ENCODE data around the gene COPB1.
A peak's percentile ranks its signal among the peaks of the same experiment; 100 is the strongest.

The COPB1 gene

GRCh38 chr11:14518820-14519219 is 19.2 kb upstream of the COPB1 start:
- DNase-seq (ENCODE audit: low read depth, low spot score), result no peak

DNA sequence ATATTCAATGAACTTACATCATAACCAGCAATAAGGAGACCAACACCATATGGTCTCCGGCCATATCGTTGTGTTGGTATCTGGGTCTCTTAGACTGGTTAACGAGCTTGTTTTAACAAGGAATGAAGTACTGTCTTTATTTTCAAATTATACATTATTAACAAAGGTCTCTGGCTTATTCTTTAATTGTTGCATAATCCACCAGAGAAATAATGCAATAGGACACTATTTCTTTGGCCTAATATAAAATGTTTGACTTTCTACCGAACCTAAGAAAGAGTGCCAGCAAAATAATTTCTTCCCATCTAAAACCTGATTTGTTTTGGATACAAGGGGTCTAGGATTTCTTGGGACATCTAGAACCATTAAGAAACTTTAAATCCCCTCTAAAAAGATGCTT is 14.2 kb upstream of the COPB1 start:
- DNase-seq (ENCODE audit: low read depth, low spot score), result no peak

DNA sequence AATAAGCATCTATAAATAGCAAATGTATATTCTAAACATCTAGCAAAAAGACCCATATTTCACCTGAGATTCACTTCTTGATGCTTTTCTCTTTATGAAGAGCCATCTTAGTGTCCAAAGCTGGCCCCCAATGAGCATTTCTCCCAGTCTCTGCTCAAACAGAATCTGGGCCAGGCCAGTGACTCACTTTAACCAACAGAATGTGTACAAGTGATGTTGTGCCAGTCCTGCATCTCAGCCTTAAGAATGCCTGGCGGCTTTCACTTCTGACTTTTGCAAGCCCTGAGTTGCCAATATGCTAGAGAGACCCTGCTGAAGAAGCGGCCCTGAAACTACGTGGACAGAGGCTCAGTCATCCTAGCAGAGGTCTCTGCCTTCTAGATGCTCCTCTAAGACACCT is 6.9 kb upstream of the COPB1 start:
- no peak for DNase-seq (ENCODE audit: low read depth, low spot score)

DNA sequence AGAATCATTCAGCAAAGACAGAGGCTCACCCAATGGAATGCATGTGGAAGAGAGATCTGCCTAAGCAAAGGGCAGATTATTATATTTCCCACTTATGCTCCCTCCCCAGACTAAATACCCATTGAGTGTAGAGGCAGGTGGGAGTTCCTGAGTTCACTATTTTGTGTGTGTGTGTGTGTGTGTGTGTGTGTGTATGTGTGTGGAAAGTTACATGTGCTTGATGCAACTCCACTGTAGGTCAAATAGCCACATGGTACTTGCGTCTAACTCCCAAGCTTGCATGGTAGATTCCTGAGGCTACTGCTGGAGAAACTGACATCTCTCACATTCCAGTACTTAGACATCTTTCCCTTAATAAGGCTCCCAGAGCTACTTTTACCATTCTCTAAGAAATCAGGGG is 3.4 kb upstream of the COPB1 start:
- DNase-seq (ENCODE audit: low read depth, low spot score), result no peak

DNA sequence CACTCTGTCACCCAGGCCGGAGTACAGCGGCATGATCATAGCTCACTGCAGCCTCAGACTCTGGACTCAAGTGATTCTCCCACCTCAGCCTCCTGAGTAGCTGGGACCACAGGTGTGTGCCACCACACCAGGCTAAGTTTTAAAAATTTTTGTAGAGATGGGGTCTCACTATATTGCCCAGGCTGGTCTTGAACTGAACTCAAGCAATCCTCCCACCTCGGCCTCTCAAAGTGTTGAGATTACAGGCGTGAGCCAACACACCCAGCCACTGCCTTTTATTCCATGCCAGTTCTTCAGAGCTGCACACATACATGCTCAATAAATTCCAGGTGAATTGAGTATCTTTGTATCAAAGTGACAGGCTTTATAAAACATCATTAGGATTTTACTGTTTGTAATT is 2.4 kb upstream of the COPB1 start:
- no peak for DNase-seq (ENCODE audit: low read depth, low spot score)

- peak; percentile 23 for DNase-seq (ENCODE audit: low read depth, low spot score)
Observed at GRCh38 chr11:14500181-14500651, 605 bp upstream of the COPB1 start.

- no peak for DNase-seq (ENCODE audit: low read depth, low spot score)
Observed at GRCh38 chr11:14499178-14499559, 442 bp downstream of the COPB1 start.

GRCh38 chr11:14480716-14481115 is 18.9 kb downstream of the COPB1 start:
- DNase-seq (ENCODE audit: low read depth, low spot score), result no peak

GRCh38 chr11:14471127-14471526 is 28.5 kb downstream of the COPB1 start:
- DNase-seq (ENCODE audit: low read depth, low spot score), result no peak

DNA sequence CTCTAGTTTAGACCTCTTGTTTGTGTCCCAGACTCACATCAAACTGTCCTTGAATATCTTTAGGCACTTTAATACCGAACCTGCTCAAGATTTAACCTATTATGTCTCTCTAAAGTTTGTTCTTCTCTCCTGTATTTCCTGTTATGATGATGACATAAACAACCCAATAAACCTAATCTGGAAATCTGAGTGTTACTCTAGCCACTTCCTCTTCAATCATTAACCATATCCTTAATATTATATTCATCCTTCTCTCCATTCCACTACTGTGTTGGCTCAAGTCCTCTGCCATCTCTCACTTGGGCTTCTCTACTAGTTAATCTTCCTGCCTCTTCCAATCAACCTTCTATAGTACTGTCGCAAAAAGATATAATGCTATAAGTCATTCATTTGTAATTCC is 36.0 kb downstream of the COPB1 start:
- no peak for DNase-seq (ENCODE audit: low read depth, low spot score)

DNA sequence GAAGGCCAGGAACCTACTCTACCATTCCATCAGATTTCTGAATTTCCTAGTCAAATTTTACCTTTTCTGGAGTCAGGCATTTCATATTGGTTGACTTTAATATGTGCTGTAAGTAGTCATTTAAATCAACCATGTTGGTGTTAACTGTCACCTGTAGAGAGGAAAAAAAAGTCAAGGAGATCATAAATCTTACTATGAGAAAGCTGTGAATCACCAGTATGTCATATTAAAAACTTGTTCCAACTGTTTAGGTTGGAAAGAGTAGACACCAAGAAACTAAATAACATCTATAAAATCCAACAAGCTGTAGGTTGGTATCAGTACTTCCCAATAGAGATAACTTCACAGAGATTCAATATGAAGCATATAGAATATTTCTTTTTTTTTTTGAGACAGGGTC is 39.5 kb downstream of the COPB1 start:
- DNase-seq (ENCODE audit: low read depth, low spot score), result no peak

GRCh38 chr11:14458377-14458776 is 41.2 kb downstream of the COPB1 start:
- DNase-seq (ENCODE audit: low read depth, low spot score), result no peak

DNA sequence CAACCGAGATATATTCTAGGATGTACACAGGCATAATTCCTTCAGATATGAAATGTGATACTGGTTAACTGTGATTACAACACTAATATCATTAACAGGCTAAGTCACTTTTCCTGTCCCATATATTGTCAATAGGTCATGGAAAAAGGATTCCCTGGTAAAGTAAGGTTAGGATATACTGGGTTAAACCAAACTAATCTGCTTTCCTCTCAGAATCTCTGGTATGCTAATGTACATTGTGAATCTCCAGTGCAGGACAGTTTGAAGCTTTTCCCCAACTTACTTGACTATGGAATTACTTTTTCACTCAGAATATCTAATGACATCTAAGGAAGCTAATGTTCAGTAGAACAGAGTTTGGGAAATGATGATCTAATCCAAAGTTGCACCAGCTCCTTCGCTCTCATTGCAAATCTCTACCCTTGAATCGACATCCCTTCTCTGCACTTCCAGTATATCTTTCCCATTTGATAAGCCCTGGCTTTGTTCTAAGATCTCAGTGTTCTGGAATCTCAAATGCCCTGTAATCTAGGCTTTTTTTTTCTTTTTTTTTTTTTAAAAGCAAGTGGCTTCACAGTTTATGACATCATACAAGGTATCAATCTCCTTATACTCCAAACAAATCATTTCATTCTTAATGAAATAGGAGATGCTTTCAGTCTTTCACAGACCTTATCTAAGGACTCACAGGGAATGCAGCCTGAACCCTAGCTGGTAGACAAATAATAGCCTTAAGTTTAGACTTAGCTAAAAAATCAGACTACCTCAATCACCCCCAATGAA is 43.8 kb downstream of the COPB1 start:
- DNase-seq (ENCODE audit: low read depth, low spot score), result no peak

DNA sequence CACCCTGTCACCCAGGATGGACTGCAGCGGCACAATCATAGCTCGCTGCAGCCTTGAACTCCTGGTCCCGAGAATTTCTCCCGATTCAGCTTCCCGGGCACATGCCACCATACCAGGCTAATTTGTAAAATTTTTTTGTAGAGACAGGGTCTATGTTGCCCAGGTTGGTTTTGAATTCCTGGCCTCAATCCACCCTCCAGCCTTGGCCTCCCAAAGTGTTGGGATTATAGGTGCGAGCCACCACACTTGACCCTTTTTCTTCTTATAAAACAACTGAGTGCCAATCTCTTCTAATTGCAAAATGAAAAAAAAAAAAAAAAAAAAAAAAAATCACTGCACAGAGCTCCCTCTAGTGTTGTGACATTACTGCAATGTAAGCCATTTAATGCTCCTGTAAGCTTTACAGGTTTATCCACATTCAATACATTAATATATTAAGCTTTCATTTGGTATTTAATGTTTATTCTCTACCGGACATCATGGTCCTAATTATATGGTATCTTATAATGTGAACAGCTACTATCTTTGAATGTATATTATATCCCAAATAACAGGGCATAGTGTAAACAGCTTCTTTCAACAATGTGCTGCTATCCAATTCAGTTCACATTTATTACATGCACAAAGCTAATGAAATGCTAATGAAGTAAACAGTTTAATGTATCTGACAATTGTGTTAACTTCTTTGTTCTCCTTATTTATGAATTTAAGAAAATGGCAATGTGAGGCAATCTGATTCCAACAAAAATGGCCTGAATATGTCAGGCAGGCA is 44.6 kb downstream of the COPB1 start:
- no peak for DNase-seq (ENCODE audit: low read depth, low spot score)

DNA sequence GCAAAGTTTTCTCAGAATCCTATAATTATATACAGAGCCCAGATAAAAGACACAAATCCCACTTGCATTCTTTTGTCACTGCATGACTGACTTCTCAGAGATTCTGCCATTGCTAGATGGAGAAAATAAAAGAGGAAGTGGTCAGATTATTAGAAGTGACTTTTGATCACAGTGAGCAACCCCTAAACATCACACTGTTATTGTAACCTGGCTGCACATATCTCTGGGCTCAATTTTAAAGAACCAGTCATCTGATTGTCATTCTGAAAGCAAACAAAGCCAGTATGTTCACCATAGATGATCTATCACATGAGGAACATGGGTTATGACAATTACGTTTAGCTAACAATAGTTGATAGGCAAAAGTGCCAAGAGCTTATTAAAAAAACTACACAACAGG is 47.8 kb downstream of the COPB1 start:
- DNase-seq (ENCODE audit: low read depth, low spot score), result no peak

DNA sequence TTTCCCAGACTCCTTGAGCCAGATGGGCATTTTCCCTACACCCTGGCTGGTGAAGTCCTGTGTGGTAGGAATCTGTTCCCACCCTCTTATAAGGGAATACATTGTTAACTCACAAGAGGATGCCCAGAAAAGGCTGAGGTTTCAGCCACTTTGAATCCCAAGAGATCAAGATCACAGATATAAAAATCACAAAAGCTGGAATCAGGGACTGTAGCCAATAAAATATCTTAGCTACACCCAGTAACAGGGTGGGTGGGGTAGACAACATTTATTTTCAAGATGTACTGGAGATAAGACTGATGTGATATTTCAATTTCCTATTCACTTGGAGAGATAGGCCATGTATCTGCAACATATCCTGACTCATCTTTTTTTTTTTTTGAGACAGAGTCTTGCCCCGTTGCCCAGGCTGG is 50.3 kb downstream of the COPB1 start:
- DNase-seq (ENCODE audit: low read depth, low spot score), result no peak

DNA sequence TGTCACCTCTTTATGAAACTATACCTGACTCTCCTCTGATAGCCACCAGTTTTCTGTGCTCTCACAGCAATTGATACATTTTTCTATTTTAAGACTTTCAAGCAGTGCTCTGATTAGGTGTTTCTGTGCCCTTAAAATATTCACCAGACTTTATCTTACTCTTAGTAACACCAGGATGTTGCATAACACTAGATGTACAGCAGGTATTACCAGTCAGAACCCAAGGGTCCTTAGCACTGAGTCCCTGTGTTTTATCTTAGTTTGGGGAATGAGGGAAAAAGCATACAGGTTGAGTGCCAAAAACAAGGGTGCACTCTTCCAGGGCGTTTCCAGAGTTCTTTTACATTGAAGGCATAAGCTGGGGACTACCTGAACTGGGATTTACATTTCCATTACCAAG is 51.4 kb downstream of the COPB1 start:
- DNase-seq (ENCODE audit: low read depth, low spot score), result no peak

DNA sequence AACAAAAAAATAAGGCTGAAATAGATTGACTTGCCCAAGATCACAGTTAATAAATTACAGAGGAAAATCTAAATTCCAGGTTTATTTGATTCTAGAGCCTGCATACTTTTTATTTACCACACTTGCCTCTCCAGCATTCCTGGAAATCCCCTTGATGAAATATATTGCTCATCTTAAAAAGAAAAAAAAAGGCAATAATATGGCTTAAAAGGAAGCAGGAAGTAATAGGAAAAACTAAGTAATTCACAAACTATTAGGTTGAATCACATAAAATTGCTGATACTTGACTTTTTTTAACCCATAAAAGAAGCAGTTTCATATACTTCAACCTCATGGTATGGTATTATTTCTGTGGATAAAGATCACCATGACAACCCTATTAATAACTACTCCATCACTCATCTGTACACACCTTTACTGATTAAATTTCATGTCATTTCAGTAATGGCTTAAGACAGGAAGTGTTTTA is 52.9 kb downstream of the COPB1 start:
- no peak for DNase-seq (ENCODE audit: low read depth, low spot score)

GRCh38 chr11:14445542-14446530 is 53.8 kb downstream of the COPB1 start:
- DNase-seq (ENCODE audit: low read depth, low spot score), result no peak

DNA sequence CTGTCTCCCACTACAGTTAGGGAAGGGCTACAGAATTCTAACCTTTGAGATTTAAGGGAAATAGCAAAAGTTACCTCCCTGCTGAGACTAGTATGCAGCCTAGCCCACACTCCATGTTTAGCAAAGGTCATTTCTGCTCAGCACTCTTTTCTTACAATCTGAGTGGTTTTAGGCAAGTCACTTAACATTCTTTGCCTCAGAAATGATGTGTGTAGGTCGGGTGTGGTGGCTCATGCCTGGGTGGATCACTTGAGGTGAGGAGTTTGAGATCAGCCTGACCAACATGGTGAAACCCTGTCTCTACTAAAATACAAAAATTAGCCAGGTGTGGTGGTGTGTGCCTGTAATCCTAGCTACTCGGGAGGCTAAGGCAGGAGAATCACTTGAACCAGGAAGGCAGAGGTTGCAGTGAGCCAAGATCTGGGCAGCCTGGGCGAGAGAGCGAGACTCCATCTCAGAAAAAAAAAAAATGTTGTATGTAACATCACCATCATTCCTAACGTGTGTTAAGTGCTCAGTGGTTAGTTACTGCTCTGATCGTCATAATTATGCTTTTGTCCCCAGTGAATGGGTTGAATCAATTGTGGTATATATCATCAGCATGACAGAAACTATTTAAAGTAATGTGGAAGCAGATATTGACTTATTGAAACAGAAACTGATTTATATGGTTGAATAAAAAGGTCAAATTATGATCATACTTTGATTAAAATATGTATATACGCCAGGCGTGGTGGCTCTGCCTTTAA is 55.0 kb downstream of the COPB1 start:
- DNase-seq (ENCODE audit: low read depth, low spot score), result no peak

DNA sequence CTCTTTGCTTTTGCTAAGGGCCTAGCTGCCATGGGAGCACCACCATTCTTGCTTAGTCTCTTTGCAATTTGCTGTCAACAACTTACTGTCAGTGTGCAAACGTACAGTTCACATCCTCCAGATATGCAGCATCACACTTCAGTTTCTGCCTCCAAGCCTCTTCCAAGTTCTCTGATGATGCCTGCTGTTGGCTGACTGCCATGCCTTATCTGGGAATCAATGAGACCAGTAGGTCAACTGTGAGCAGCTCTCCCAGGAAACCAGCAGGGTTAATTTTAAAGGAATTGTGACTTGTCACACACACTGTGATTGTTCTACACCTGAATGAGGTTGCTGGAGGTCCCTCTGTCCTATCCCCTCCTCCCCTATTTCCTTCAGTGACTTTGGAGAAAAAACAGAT is 56.0 kb downstream of the COPB1 start:
- DNase-seq (ENCODE audit: low read depth, low spot score), result no peak

Measured in ELF-1 (cell line).